IPS-15b (cell line): ENCODE results near the gene CSPG5.

Experiments
- H3K27me3 ChIP-seq: one replicate; pipeline ENCODE4 v1.6.1; 2013; ENCODE audit warnings: low read length; ENCODE audit not compliant: control insufficient read depth, insufficient read depth
- H3K36me3 ChIP-seq: one replicate; pipeline ENCODE4 v1.6.1; 2013; ENCODE audit warnings: low read length; ENCODE audit not compliant: control insufficient read depth, insufficient read depth
- H3K4me1 ChIP-seq: one replicate; pipeline ENCODE4 v1.6.1; 2013; ENCODE audit warnings: mild to moderate bottlenecking, low read length; ENCODE audit not compliant: control insufficient read depth, insufficient read depth
- H3K4me3 ChIP-seq: one replicate; pipeline ENCODE4 v1.5.1; 2013; ENCODE audit warnings: low read depth, low read length
- H3K9ac ChIP-seq: one replicate; pipeline ENCODE4 v1.6.1; 2013; ENCODE audit warnings: low read depth, mild to moderate bottlenecking, low read length
- H3K9me3 ChIP-seq: one replicate; pipeline ENCODE4 v1.6.1; 2013; ENCODE audit warnings: mild to moderate bottlenecking, low read length; ENCODE audit not compliant: control insufficient read depth, insufficient read depth

CSPG5 gene

DNA sequence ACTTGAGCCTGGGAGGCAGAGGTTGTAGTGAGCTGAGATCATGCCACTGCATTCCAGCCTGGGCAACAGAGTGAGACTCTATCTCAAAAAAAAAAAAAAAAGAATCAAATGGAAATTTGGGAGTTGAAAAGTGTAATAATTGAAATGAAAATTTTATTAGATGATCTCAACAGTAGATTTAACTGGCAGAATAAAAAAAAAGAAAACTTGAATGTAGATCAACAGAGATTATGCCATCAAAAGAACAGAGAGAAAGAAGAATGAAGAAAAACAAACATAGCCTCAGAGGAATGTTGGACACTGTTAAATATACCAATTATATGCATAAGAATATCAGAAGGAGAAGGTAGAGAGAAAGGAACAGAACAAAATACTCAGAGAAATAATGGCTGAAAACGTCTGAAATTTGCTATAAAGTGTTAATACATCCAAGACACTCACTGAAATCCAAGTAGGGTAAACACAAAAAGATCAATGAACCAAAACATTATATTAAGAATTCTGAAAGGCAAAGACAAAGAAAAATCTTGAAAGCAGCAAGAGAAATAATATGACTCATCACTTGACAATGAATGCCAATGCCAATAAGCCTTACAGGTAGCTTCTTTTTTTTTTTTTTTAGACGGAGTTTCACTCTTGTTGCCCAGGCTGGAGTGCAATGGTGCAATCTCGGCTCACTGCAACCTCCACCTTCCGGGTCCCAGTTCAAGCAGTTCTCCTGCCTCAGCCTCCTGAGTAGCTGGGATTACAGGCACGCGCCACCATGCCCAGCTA, 50.5 kb downstream of the CSPG5 start:
- H3K4me3 ChIP-seq: no peak overlapping the region
- no peak overlapping the region for H3K9ac ChIP-seq
- peaks cover 4% of the 10 kb centered on the region for H3K27me3 ChIP-seq
- no peaks in the 10 kb centered on the region for H3K9me3 ChIP-seq
- H3K36me3 ChIP-seq: no peaks in the 10 kb centered on the region
- no peaks in the 10 kb centered on the region for H3K4me1 ChIP-seq

DNA sequence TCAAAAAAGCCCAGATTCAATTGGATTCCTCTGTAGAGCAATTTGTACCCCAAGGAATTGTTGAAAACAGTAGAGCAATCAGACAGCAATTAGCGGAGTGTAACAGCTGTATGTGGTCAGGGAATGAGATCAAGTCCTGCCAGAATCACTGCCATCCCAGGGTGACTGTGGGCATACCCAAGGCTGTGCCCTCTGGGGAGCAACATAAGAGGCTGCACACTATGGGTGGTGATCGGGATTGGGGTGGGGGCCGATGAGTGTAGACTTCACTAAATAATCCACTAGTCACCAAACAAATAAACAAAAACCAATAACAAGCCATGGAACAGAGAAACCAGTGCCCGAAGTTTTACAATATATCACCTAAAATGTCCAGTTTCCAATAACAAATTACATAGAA, 53.0 kb downstream of the CSPG5 start:
- no peaks in the 10 kb centered on the region for H3K36me3 ChIP-seq
- no peak overlapping the region for H3K4me3 ChIP-seq
- no peaks in the 10 kb centered on the region for H3K9me3 ChIP-seq
- peaks cover 8% of the 10 kb centered on the region for H3K4me1 ChIP-seq
- H3K27me3 ChIP-seq: peaks cover 15% of the 10 kb centered on the region
- H3K9ac ChIP-seq: no peak overlapping the region

DNA sequence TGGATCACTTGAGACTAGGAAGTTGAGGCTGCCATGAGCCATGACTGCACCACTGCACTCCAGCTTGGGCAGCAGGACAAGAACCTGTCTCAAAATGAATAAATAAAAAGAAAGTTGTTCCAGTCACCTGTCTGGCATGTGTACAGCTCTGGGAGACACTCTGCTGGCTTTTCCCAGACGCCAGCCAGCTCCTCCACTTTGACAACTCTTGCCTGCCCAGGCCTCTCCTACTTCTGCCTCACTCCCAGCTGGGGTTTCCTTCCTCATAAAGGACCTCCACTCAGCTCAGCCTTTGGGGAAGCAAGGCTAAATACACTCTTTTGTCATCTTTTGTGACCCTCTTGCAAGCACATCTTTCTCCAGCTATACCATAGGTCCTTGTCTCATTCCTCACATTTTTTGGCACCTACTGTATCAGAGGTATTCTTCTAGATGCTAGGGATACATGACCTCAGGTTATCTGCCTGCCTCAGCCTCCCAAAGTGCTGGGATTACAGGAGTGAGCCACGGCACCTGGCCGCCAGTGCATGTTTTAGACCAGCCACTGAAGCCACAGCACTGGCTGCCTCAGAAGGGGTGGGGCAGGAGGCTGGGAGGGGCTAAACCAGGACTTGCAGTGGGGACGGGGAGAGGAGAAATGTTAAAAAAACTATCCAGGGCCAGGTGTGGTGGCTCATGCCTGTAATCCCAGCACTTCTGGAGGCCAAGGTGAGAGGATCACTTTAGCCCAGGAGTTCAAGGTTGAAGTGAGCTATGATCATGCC, 55.2 kb downstream of the CSPG5 start:
- H3K9ac ChIP-seq: no peak overlapping the region
- H3K4me3 ChIP-seq: no peak overlapping the region
- peaks cover 15% of the 10 kb centered on the region for H3K27me3 ChIP-seq
- no peaks in the 10 kb centered on the region for H3K9me3 ChIP-seq
- peaks cover 8% of the 10 kb centered on the region for H3K4me1 ChIP-seq
- no peaks in the 10 kb centered on the region for H3K36me3 ChIP-seq

DNA sequence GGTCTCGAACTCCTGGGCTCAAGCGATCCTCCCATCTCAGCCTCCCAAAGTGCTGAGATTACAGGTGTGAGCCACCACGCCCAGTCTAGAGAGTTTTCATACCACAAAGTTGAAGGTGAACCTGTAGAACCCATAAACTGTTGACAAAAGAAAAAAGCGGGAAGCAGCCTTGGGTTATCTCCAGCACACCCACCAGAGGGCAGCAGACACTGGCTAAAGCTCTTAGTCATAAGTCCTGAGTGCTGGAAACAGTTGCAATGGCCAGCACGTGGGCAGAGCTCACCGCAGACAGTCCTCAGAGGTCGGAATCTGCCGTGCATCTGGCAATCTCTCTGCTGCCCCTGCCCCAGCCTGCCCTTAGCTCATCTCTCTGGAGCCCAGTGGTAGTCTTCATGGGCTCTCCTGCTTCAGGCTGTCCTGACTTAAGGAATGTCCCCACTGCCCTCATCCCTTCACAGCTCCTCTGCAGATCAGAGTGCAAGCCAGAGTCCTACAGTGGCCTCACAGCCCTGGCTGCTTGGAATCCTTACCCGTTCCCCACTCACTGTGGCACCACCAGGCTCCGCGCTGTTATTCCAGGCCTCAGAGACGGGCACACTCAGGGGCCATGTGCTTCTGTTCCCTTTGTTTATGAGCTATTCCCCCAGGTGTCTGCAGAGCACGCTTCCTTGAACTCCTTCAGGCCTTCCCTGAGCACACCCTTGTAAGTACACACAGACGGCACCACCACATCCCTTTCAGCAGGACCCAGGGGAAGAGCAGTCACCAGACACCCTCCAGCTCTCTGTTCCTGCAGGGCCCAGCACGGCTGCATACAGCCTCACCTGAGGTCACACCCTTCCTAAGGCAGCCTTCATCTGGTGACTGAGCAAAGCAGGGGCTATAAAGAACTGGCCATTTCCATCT, 56.3 kb downstream of the CSPG5 start:
- peaks cover 8% of the 10 kb centered on the region for H3K4me1 ChIP-seq
- H3K9ac ChIP-seq: peak overlapping the region; percentile 9

DNA sequence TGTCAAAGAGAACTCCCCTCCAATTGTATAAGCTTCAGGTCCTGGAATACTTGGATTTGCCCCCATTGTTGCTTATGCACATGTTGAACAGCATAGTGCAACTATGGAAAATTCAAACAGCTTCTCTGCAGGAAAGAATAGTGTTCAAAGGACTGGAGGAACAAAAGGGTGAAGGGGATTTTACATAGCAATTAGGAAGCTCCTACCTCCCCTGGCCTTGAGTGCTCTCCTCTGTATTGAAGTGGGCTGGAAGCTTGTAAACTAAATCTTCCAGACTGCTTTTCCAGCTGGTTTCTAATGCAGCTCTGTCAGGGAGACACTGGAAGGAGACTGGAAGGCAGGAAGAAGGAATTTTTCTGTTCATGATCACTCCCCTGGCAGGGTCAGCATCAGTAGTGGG, 57.9 kb downstream of the CSPG5 start:
- Histone ChIP-seq H3K9ac (no peak overlapping the region), H3K4me1 (peaks cover 8% of the 10 kb centered on the region), H3K4me3 (no peak overlapping the region), H3K9me3 (no peaks in the 10 kb centered on the region), H3K27me3 (peaks cover 15% of the 10 kb centered on the region), H3K36me3 (no peaks in the 10 kb centered on the region)

More for the DNA sequence above, 56.3 kb downstream of the CSPG5 start:
- Histone ChIP-seq H3K36me3 (no peaks in the 10 kb centered on the region), H3K27me3 (peaks cover 15% of the 10 kb centered on the region), H3K4me3 (no peak overlapping the region), H3K9me3 (no peaks in the 10 kb centered on the region)

DNA sequence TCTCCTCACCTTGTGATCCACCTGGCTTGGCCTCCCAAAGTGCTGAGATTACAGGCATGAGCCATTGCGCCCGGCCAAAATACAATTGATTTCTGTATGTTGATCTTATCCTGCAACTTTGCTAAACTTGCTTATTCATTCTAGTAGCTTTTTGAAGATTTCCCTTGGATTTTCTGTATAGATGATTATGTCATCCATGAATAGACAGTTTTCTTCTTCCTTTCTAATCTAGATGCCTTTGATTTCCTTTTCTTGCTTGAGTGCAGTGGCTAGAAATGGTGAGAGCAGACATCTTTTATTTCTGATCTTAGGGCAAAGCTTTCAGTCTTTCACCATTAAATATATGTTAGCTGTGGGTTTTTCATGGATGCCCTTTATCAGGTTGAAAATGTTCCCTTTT, 60.7 kb downstream of the CSPG5 start:
- H3K9me3 ChIP-seq: no peaks in the 10 kb centered on the region
- H3K27me3 ChIP-seq: peaks cover 8% of the 10 kb centered on the region
- no peak overlapping the region for H3K9ac ChIP-seq
- H3K4me1 ChIP-seq: peaks cover 8% of the 10 kb centered on the region
- no peaks in the 10 kb centered on the region for H3K36me3 ChIP-seq
- H3K4me3 ChIP-seq: no peak overlapping the region

DNA sequence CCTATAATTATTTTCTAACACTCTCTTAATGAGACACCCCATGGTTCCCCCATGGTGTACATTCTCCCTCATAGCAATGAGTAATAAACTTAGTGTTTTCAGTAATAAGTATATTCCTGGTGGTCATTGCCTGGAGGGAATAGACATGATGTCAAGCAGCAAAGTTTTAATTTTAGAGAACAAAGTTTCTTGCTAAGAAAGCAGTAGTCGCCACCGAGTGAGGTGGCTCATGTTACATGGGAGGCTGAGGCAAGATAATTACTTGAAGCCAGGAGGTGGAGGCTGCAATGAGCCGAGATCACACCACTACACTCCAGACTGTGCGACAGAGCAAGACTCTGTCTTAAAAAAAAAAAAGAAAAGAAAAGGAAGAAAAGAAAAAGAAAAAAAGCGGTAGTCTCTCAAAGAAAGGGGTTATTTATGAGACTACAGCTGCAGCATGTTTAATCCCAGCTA, 62.8 kb downstream of the CSPG5 start:
- Histone ChIP-seq H3K4me3 (no peak overlapping the region), H3K9ac (no peak overlapping the region), H3K9me3 (no peaks in the 10 kb centered on the region), H3K4me1 (peaks cover 9% of the 10 kb centered on the region), H3K27me3 (no peaks in the 10 kb centered on the region), H3K36me3 (no peaks in the 10 kb centered on the region)

DNA sequence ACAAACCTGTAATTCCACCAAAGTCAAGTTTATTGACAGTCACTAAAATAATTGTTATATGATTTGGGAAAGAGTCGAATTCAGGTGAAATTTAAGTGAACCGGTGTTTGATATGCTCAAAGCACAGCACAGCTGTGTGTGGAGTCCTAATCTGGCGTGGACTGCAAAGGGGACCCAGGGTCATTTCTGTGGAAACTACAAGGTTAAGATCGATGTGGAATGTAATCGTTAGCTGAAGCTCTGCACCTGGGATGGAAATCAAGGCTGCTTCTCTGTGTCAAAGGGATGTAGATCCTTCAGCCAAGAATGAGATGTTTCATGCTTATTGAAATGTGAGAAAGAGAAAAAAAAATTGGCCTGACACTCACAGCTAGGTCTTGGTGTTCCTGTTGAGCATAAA, 63.6 kb downstream of the CSPG5 start:
- Histone ChIP-seq H3K36me3 (peaks cover 6% of the 10 kb centered on the region), H3K9me3 (no peaks in the 10 kb centered on the region), H3K4me1 (peaks cover 6% of the 10 kb centered on the region), H3K9ac (no peak overlapping the region), H3K4me3 (no peak overlapping the region), H3K27me3 (no peaks in the 10 kb centered on the region)

DNA sequence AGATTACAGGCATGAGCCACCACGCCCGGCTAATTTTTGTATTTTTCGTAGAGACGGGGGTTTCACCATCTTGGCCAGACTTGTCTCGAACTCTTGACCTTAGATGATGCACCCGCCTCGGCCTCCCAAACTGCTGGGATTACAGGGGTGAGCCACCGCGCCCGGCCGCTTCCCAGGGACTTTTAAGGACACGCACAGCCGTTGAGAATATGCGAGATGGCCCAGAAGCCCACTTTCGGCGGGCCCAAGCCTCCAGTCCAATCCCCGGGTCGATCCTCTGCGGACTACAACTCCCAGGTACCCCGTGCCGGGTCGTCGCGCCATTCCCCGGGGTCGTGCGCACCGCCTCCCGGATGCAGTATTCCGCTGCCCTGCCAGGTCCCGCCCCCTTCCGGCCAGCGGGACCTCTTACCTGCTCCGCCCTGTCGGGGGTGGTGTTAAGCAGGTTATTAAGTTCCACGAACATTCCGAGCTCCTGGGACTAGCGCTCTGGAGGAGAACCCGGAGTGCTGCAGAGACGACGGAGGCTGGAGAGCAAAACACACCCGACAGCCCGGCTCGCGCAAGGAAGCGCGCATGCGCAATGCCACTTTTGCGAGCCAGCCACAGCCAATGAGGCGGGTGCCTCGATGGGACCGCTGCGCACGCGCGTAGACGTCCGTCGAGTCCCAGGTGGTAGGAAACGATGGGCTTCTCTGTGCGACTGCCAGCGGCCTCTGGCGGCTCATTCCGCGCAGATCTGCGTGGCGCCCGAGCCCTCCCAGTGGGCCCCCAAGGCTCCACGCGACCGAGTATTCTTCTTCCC, 65.3 kb downstream of the CSPG5 start, which contains the start of gene ELP6:
TSS of gene ELP6 (minus strand) at position 588 of the 805 bp plus-strand sequence. CDS start at position 466, 122 bp downstream.
- H3K27me3 ChIP-seq: no peaks in the 10 kb centered on the region
- H3K4me3 ChIP-seq: peak within 1 kb of the TSS; percentile 96
- peak within 1 kb of the TSS; percentile 85 for H3K9ac ChIP-seq
- H3K4me1 ChIP-seq: peaks cover 6% of the 10 kb centered on the region
- no peaks in the 10 kb centered on the region for H3K9me3 ChIP-seq
- peaks cover 11% of the 10 kb centered on the region for H3K36me3 ChIP-seq

DNA sequence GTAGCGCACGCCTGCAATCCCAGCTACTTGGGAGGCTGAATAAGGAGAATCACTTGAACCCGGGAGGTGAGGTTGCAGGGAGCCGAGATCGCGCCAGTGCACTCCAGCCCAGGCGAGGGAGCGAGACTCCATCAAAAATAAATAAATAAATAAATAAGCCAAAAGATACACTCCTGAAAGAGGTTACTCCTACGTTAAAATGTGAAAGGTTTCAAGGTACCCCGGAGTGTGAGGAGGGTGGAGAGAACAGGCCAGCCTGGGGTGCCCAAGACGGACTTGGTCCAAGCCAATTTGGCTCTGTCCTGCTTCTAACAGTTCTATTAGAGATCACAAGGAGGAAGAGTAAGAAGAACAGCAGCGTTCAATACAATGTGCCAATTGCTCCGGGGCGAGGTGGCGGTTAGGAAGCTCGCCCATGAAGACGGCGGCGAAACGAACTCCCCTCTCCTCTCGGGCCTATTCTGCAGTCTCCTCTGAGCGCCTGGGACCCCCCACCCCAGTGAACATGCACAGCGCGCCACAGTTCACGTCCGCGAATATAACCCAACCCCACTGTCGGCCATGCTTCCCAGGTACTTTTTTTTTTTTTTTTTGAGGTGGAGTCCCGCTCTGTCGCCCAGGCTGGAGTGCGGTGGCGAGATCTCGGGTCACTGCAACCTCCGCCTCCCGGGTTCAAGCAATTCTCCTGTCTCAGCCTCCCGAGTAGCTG, 66.1 kb downstream of the CSPG5 start:
- H3K4me1 ChIP-seq: peaks cover 6% of the 10 kb centered on the region
- H3K27me3 ChIP-seq: no peaks in the 10 kb centered on the region
- peak overlapping the region; percentile 80 for H3K9ac ChIP-seq
- H3K36me3 ChIP-seq: peaks cover 11% of the 10 kb centered on the region
- H3K4me3 ChIP-seq: peak overlapping the region; percentile 96
- H3K9me3 ChIP-seq: no peaks in the 10 kb centered on the region
